ENCODE data around the gene TFIP11.

DNA sequence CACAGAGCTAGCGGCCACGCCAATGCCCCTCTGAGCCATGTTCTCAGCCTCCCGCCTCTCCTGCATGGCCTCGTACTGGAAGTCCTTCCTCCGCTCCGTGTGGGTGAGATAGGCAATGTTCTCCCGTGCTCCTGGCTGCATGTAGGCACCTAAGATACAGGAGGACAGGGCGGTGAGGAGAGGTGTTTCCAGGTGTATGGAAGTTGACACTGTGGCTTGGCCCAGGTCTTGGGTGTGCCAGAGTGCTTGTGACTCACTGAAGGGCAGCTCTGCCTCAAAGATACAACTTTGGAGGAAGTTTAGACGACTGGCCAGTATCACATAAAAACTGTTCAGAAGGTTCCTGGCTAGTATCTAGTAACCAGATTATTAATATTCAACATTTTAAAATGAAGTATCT lies 20.1 kb downstream of the TFIP11 start:
- TF ChIP-seq, protein P1, sequence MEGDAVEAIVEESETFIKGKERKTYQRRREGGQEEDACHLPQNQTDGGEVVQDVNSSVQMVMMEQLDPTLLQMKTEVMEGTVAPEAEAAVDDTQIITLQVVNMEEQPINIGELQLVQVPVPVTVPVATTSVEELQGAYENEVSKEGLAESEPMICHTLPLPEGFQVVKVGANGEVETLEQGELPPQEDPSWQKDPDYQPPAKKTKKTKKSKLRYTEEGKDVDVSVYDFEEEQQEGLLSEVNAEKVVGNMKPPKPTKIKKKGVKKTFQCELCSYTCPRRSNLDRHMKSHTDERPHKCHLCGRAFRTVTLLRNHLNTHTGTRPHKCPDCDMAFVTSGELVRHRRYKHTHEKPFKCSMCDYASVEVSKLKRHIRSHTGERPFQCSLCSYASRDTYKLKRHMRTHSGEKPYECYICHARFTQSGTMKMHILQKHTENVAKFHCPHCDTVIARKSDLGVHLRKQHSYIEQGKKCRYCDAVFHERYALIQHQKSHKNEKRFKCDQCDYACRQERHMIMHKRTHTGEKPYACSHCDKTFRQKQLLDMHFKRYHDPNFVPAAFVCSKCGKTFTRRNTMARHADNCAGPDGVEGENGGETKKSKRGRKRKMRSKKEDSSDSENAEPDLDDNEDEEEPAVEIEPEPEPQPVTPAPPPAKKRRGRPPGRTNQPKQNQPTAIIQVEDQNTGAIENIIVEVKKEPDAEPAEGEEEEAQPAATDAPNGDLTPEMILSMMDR (conservative IDR thresholded peaks at IDR 0.05; ENCODE audit: low read length): no peak
- TF ChIP-seq EZH2phosphoT487 (IDR thresholded peaks at IDR 0.05; ENCODE audit: borderline replicate concordance): no peak

Data from Loucy (cell line).